ENCODE results near the gene BRI3. TPM values are rescaled to one million over a fixed set of nuclear protein-coding genes. Genes with fewer than 3 reads are reported as not detected.

Gene BRI3
- total RNA-seq, 4 donors from 2014 or later: 34.2 to 54.2 (median 46.3) TPM

GRCh38 chr7:98283127-98283886 lies 1.8 kb downstream of the BRI3 start:
- intact Hi-C loops (cut with DNase I; ENCODE audit: low total_unique reads): no loop called here
- peak overlapping the region; percentile 77 for H3K4me3 ChIP-seq (ENCODE audit: low read depth, poor library complexity, severe bottlenecking)
- TF ChIP-seq, protein P1, sequence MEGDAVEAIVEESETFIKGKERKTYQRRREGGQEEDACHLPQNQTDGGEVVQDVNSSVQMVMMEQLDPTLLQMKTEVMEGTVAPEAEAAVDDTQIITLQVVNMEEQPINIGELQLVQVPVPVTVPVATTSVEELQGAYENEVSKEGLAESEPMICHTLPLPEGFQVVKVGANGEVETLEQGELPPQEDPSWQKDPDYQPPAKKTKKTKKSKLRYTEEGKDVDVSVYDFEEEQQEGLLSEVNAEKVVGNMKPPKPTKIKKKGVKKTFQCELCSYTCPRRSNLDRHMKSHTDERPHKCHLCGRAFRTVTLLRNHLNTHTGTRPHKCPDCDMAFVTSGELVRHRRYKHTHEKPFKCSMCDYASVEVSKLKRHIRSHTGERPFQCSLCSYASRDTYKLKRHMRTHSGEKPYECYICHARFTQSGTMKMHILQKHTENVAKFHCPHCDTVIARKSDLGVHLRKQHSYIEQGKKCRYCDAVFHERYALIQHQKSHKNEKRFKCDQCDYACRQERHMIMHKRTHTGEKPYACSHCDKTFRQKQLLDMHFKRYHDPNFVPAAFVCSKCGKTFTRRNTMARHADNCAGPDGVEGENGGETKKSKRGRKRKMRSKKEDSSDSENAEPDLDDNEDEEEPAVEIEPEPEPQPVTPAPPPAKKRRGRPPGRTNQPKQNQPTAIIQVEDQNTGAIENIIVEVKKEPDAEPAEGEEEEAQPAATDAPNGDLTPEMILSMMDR (IDR thresholded peaks at IDR 0.05): no peak
- TF ChIP-seq POLR2A (IDR thresholded peaks at IDR 0.05): no peak
- peak; percentile 66 to 93 for DNase-seq (ENCODE audit: low spot score in 2 of 2)
- 42 to 47% methylated on average over 19 of the region's 19 CpGs for WGBS, 2 donors

DNA sequence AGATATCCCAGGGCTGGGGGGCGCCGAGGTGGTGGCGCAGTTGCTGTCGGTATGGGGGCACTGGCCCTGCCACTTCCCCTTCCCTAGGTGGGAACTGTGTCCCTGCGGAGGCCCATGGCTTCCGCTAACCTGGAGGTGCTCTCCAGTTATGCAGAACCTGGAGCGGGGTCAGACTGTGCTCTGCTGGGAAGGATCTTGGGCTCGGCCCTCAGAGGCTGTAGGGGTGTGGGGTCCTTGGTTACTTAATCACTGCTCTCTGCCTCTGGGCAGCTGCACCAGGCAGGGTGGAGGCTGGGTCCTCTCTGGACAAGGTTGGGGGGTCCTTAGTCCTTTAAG lies 2.4 kb downstream of the BRI3 start:
- no peak for DNase-seq (ENCODE audit: low spot score in 2 of 2)
- 51 to 63% methylated on average over 3 to 8 of the region's 8 CpGs for WGBS, 2 donors
- TF ChIP-seq, protein P1 (IDR thresholded peaks at IDR 0.05): no peak
- no peak for TF ChIP-seq POLR2A (IDR thresholded peaks at IDR 0.05)
- H3K4me3 ChIP-seq (ENCODE audit: low read depth, poor library complexity, severe bottlenecking): peak overlapping the region; percentile 24
- intact Hi-C loops (cut with DNase I; ENCODE audit: low total_unique reads): no loop called here

DNA sequence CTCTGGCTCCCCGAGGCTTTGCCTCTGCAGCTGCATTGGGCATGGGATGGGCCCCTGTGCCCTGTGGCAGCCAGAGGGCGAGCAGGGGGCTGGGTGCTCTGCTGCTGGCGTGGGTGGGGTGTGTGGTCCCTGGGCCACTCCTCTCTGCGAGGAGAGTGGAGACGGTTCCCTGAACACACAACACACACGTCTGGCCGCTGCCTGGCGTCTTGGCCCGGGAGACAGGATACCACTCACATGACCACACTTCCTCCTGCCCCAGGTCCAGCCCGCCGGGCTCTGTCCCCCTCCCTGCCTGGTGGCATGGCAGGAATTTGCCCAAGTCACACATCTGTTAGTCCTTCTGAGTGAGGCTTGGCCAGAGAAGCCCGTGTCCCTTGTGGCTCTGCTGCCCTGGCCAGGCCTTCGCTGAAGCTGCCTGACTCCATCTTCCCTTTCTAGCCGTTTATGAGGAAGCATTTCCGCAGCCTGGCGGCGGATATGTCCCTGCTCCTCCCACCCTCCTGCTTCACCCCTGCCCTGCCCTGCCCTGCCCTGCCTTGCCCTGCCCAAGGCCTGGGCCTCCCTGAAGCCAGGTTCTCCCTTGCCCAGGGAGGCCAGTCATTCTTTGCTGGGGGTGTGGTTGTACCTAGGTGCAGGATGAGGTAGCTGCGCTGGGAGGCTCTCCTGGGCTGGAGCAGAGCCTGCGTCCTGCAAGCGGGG lies 3.0 kb downstream of the BRI3 start:
- TF ChIP-seq, protein P1 (IDR thresholded peaks at IDR 0.05): no peak
- TF ChIP-seq POLR2A (IDR thresholded peaks at IDR 0.05): no peak
- WGBS, 2 donors: 9 to 10% methylated on average over 15 to 20 of the region's 20 CpGs
- peak; percentile 79 to 96 for DNase-seq (ENCODE audit: low spot score in 2 of 2)
- intact Hi-C loops (cut with DNase I; ENCODE audit: low total_unique reads): no loop called here
- H3K4me3 ChIP-seq (ENCODE audit: low read depth, poor library complexity, severe bottlenecking): no peak overlapping the region

DNA sequence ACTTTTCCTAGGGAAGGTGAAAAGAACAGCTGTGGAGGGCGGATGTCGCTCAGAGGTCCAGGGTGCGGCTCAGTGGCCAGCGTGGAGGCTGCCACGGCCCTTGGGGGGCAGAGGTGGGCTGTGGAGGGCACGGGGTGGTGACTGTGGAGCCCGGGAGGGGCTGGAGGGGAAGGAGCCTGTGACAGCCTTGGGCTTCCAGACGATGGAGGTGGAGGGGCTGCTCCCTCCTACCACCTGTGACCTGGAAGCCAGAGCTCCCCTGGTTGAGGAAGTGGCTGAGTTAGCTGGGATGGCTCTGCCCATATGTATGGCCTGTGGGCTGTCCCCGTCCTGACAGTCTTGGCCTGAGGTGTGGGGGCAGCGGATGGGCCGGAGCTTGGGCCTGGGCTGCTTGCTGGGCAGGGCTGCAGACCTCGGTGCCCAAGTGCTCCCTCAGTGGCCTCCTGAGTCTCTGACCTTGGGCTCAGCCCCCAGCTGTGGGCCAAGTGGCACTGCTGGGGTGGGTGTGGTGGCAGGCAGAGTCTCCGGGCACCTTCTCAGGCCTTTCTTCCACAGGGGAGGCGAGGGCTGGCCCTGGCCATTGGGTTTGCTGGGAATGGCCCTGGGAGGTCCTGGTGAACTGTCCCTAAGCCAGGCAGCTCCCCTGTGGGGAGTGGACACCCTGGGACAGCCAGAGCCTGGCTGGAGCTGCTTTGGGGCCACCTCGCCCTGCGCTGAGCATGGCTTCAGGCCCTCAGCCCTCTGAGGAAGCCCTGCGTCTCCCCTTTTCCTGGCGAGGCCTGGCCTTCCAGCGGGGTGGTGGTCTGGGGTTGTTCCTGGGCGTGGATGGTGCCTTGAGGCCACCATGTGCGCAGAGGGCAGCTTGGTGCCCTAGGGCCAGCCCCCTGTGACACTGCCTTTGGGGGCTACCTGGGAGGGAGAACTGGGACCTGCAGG lies 3.9 kb downstream of the BRI3 start:
- no peak for TF ChIP-seq POLR2A (IDR thresholded peaks at IDR 0.05)
- TF ChIP-seq, protein P1 (IDR thresholded peaks at IDR 0.05): no peak
- no peak for DNase-seq (ENCODE audit: low spot score in 2 of 2)
- no peak overlapping the region for H3K4me3 ChIP-seq (ENCODE audit: low read depth, poor library complexity, severe bottlenecking)
- intact Hi-C loops (cut with DNase I; ENCODE audit: low total_unique reads): no loop called here
- 56 to 68% methylated on average over 8 to 14 of the region's 21 CpGs for WGBS, 2 donors

GRCh38 chr7:98286093-98286539 lies 4.6 kb downstream of the BRI3 start:
- intact Hi-C loops (cut with DNase I; ENCODE audit: low total_unique reads): no loop called here
- DNase-seq (ENCODE audit: low spot score in 2 of 2): peak; percentile 86 to 97
- no peak overlapping the region for H3K4me3 ChIP-seq (ENCODE audit: low read depth, poor library complexity, severe bottlenecking)
- 25 to 28% methylated on average over 8 to 11 of the region's 14 CpGs for WGBS, 2 donors
- TF ChIP-seq, protein P1 (IDR thresholded peaks at IDR 0.05): no peak
- no peak for TF ChIP-seq POLR2A (IDR thresholded peaks at IDR 0.05)

All from lower leg skin (tissue), 4 donors.